HG02970 (cell line): ENCODE measurements around the gene MSANTD7.
"Not testable (repeated sequence)": the region's sequence is repeated elsewhere in the genome, so short reads cannot be mapped to it uniquely, and the experiment has no call there.

Experiments
- ATAC-seq: cut with Tn5 transposase; IDR thresholded peaks from one replicate; pipeline ENCODE4 v1.9.1; 2021; ENCODE audit warnings: mild to moderate bottlenecking, moderate library complexity, moderate number of reproducible peaks; ENCODE audit not compliant: unreplicated experiment, low FRiP score

The MSANTD7 gene

DNA sequence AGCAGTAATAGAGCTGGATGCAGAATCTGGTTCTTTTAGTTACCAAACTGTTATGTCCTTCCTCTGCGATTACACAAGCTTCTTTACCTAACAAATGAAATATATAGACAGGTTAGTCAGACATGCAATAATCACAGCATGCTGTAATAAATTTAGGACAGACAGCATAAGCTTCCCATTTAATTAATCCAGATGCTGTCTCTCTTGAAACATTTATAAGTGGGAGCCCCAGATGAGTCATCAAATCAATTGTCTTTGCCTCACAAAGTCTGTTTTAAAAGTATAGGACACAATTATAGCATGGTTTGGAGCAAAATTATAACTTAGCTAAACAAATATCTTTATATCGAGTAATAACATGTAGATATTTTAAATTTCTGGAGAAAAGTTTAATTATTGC lies 1.9 kb upstream of the MSANTD7 start:
- ATAC-seq: no peak

DNA sequence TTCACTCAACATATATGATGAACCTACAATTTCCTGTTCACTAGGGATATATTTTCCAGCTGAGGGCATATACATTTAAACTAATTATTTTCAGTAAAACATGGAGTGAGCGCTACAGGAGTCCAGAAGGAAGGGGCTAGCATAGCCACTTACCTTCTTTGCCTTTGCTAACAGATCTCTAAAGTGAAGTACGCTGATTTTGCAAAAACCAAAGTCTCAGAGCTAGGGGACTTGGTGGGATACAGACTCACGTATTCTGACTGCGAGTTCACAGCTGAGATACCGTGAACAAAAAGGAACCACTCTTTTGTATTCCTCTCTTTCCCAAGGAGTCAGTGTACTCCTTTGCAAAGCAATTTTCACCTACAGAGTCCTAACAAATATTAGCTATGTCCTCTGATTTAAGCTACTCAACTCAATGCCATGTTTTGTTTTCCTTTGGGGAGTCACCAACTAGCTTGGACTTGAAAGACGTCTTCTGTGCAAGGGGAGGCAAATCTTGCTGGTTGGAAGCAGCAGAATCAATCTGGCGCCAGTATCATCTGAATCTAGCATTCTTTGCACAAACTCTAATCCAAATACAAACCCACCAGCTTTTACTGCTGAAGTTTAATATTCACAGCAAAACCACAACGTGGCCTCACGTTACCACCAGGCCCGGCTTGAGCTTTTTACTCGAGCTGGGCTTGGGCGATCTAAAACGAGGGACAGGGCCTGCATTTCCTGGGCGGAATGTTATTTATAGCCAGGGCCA lies 926 bp upstream of the MSANTD7 start:
- no peak for ATAC-seq

DNA sequence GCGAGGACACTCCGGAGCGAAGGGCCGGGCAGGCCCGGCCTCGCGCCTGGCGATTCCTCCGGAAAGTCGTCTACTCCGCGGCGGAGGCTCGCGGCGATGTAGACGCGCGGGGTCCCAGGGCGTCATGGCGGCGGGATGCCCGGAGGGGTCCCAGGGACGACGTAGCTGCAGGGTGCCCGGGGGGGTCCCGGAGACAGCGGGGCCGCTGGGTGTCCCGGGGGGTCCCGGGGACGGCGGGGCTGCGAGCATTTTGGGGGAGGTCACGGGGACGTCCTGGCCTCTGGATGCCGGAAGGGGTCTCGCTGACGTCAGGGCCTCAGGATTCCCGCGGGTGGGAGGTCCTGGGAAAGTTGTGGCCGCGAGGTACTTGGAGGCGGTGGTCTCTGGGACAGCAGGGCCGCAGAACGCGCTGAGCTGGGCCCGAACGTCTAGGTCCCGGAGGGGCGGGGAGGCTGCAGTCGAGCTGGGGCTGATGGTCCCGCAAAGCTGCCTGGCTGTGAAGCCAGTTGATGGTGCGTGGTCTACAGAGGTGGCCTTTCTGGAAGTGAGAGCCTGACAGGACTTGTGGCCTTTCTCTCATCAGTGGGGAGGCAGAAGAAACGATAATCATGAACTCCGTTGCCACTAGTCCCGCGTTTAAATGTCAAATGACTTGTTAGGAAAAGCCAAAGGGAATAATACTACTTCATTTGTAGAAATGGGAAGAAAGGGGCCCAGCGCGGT lies 637 bp downstream of the MSANTD7 start:
- ATAC-seq: no peak

DNA sequence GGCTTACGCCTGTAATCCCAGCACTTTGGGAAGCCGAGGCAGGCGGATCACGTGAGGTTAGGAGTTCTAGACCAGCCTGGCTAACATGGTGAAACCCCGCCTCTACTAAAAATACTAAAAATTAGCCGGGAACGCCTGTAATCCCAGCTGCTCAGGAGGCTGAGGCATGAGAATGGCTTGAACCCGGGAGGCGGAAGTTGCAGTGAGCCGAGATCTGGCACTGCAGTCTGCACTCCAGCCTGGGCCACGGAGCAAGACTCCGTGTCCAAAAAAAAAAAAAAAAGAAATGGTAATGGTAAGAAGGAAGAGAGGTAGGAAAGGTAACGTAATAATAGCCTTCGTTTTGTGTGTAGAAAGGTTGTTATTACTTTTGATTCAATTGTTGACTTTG lies 1.2 kb downstream of the MSANTD7 start:
- ATAC-seq: no peak

GRCh38 chr10:14840178-14840577 lies 2.1 kb downstream of the MSANTD7 start:
- ATAC-seq: no peak

GRCh38 chr10:14843327-14843988 lies 5.4 kb downstream of the MSANTD7 start:
- no peak for ATAC-seq

GRCh38 chr10:14844948-14845347 lies 6.8 kb downstream of the MSANTD7 start:
- no peak for ATAC-seq

DNA sequence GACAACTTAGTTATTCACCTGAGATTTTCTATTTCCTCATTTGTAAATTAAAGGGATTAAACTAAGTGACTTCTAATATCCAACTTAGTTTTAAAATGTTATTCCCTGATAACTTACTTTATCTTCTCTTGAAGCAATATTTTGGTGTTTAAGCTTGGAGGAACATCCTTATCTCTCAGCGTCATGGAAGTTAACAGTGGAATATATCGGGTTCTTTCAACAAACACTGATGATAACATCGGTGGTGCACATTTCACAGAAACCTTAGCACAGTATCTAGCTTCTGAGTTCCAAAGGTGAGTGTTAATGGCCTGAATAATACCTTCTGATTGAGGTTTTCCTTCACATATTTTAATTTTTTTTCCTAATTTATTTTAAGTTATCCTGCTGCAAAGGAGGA lies 14.1 kb downstream of the MSANTD7 start:
- no peak for ATAC-seq

GRCh38 chr10:14855453-14855852 lies 17.3 kb downstream of the MSANTD7 start:
- no peak for ATAC-seq

GRCh38 chr10:14858338-14858960 lies 20.3 kb downstream of the MSANTD7 start:
- ATAC-seq: no peak

DNA sequence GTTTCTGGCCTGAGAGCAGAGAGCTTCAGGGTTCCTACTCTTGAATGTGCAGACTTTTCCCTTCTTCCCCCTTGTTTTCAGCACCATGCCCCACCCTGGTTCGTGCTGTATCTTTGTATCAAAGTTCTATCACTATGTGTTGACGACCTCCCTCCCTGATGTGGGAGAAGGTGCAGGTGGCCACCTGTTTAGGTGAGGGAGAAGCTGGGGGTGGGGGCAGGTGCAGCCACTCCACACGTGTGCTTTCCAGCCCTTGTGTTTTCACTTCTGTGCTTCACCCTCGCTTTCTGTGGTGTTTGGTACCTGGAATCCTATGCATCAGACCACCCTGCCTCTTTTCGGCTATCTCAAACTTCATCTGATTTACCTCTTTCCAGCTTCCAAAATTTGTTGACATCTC lies 20.9 kb downstream of the MSANTD7 start:
- ATAC-seq: no peak

DNA sequence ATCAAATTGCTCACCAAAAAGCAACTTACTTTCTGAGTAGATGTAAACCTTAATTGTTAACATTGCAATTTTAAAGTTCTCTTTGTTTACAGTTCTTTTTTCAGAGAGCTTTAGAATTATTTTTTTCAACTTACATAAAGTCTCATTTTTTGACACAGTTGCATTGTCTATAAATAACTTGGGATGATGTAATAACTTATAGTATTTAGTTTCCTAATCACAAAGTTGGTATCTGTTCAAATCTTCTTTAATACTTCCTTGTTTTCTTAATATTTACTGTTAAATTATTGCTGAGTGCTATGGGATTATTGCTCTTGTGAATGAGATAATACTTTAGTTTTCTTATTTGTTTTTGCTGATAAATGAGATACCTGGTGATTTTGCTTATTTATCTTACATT lies 21.7 kb downstream of the MSANTD7 start:
- ATAC-seq: no peak

DNA sequence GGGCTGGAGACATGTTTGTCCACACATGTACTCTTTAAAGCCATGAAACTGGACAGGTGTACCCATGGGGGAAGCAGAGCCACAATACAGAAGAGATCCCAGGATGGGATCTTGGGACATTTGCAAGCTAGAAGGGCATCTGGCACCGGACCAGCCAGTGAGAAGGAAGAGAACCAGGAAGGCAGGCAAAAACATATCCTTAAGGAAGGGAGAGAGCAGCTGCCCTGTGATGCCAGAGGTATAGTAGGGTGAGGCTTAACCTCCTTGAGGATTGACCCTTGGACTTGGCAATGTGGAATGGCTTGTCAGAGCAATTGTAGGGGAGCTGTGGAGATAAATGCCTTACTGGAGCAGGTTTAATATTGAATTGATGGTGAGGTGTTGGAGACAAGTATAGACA lies 22.7 kb downstream of the MSANTD7 start:
- ATAC-seq: no peak

DNA sequence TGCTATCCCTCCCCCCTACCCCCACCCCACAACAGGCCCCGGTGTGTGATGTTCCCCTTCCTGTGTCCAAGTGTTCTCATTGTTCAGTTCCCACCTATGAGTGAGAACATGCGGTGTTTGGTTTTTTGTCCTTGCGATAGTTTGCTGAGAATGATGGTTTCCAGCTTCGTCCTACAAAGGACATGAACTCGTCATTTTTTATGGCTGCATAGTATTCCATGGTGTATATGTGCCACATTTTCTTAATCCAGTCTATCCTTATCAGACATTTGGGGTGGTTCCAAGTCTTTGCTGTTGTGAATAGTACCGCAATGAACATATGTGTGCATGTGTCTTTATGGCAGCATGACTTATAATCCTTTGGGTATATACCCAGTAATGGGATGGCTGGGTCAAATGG lies 26.4 kb downstream of the MSANTD7 start:
- not testable (repeated sequence) for ATAC-seq

- not testable (repeated sequence) for ATAC-seq
Observed at GRCh38 chr10:14864871-14865270, 26.8 kb downstream of the MSANTD7 start.

DNA sequence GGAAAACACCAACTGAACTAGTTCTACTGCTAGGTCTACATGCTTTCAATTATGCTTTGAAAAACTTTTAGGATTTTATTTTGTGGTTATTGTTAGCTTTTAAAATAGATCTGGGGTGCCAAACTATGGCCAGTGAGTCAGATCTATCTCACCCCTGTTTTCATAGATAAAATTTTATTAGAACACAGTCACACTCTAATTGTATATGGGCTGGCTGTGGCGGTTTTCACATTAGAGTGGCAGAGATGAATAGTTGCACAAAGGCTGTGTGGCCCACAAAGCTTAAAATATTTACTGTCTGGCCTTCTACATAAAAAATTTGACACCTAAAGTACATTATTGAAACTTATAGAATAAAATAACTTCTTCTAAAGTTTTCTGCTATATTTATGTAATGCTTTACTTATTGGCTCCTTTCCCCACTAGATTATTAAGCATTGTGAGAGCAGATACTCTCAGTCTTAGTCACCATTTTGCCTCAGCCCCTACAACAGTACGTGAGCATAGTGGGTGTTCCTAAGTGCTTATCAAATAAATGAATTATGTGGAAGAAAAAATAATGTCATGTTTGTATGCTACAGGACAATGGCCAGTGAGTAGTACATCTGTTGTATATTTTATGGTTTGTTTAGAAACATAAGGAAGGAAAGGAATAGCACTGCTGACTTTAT lies 35.1 kb downstream of the MSANTD7 start:
- ATAC-seq: no peak

GRCh38 chr10:14875941-14876340 lies 37.8 kb downstream of the MSANTD7 start:
- ATAC-seq: no peak

DNA sequence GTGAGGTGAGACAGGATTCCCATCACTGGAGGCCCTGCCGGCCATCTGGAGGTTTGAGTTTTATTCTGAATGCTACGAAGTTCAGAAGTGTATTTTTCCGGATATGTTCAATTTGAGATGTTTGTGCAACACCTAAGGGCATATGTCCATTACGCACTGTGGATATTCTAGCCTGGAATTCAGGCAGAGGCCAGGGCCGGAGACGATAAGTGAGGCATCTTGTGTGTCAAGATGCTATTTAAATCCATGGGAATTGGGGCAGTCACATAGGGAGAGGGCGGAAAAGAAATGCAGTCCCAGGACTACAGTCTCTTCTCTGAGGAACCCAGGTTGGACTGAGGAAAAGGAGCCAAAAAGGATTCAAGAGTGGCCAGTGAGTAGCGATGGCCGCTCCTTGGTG lies 38.7 kb downstream of the MSANTD7 start:
- no peak for ATAC-seq

GRCh38 chr10:14878266-14879123 lies 40.4 kb downstream of the MSANTD7 start, which contains the start of gene SUV39H2:
Gene SUV39H2, plus strand, starts transcription at chr10:14878866. Its CDS starts 23 bp downstream, at chr10:14878889.
- ATAC-seq: peak; percentile 92
